ENCODE results near the gene COL5A2.

Gene COL5A2

DNA sequence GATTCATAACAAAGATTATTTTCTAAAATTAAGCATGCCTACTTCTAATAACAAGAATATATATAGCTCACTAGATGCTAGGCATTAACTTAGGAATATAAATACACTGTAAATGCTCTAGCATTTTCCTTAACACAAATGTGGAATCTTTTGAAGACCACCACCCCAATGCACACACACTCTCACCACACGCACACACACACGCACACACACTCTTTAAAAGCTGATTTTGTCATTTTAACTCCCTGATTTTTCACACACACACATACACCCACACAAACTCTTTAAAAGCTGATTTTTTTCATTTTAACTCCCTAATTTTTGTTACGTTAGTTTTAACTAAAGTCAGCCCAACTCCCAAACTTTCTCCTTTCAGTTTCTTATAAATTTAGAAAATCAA, 3.0 kb downstream of the COL5A2 start:
- no peak overlapping the region for H3K9ac ChIP-seq (ENCODE audit: low read length)
- H3K36me3 ChIP-seq (ENCODE audit: control insufficient read depth, insufficient read depth, low read length): no peaks in the 10 kb centered on the region
- H3K27me3 ChIP-seq (ENCODE audit: control insufficient read depth, insufficient read depth, low read length): no peaks in the 10 kb centered on the region
- H3K4me3 ChIP-seq (ENCODE audit: low read length): peak overlapping the region; percentile 3
- H3K27ac ChIP-seq (ENCODE audit: low read depth, low read length): no peak overlapping the region
- H3K4me1 ChIP-seq (ENCODE audit: control insufficient read depth, insufficient read depth, low read length): no peaks in the 10 kb centered on the region

DNA sequence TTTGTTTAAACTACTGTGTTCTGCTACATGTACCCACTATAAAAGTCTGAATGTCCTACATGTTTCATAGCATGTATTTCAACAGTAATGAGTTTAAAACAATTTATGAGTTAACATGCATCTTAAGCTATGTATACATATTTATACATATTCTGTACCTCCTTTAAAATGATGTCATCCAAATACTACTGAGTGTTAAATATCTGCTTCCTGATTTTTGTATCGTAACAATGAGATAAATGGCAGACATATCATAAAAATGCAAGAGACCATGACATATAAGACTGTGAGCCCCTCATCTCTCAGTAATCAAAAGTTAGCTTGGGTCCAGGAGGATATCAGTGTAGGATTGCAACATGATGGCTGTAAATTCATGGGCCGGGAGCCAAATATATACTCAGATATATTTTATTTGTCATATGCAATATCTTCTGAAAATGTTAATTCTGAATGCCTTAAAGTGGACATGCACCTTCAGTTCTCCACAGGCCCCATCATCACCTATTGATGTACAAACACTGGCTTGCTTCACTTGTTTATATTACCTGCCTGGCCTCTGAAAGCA, 3.6 kb downstream of the COL5A2 start:
- Histone ChIP-seq H3K4me3 (ENCODE audit: low read length) (peak overlapping the region; percentile 3), H3K27ac (ENCODE audit: low read depth, low read length) (no peak overlapping the region), H3K9ac (ENCODE audit: low read length) (no peak overlapping the region), H3K36me3 (ENCODE audit: control insufficient read depth, insufficient read depth, low read length) (no peaks in the 10 kb centered on the region), H3K27me3 (ENCODE audit: control insufficient read depth, insufficient read depth, low read length) (no peaks in the 10 kb centered on the region), H3K4me1 (ENCODE audit: control insufficient read depth, insufficient read depth, low read length) (no peaks in the 10 kb centered on the region)

DNA sequence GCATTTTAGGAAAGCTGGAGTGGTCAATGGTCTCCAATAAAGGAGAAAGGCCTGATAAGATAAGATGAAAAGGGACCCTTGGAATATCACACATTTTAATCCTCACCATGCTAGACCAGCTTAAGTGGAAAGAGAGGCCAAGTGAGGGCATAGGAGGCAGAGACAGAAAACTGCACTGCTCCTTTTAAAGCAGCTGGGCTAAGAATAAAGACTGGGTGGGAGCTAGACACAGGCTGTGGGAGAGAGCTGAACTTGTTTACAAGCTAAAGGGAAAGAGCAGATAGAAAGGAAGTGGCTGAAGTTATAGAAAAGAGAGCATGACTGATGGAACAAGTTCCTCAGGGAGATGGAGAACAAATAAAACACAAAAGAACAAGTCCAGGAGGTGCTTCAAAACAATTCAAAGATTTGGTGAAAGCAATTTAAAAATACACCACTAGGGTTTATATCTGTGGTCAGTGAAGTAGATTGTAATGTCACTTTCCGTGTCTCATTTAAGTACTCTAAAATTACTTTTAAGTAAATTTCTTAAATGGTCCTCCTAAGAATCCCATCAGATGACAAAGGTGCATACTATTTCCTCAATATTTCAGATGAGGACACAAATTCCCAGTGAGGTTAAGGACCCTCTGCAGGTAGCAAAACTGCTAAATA, 7.5 kb downstream of the COL5A2 start:
- Histone ChIP-seq H3K4me3 (ENCODE audit: low read length) (no peak overlapping the region), H3K27me3 (ENCODE audit: control insufficient read depth, insufficient read depth, low read length) (no peaks in the 10 kb centered on the region), H3K4me1 (ENCODE audit: control insufficient read depth, insufficient read depth, low read length) (peaks cover 7% of the 10 kb centered on the region), H3K36me3 (ENCODE audit: control insufficient read depth, insufficient read depth, low read length) (no peaks in the 10 kb centered on the region), H3K27ac (ENCODE audit: low read depth, low read length) (no peak overlapping the region), H3K9ac (ENCODE audit: low read length) (no peak overlapping the region)

DNA sequence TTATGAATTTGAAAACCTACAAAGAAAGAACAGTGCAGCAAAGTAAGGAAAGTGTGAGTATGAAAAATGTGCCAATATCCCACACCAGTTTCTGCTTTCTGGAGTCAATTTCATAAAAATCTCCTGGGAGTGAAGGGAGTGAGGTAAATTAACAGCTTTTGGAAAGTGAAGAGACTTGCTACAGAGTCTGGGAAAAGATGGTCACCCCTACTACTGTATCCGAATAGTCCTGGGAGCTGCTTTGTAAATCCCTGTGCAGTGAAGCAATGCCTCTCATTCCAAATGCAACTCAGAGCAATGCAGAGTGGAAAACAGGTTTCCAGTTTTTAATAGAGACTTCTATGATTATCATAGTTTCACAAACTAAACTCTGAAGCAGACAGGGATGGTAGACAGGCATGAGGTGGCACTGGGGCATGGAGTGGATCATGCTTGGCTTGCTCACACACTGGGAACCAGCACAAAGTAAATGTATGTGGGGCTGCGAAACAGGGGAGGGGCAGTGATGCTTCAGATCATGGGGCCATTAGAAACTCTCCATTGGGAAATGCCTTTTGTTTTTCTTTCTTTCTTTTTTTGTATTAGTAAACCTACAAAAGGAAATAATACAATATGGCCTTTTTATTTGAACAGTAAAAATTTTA, 10.6 kb downstream of the COL5A2 start:
- peaks cover 11% of the 10 kb centered on the region for H3K4me1 ChIP-seq (ENCODE audit: control insufficient read depth, insufficient read depth, low read length)
- no peak overlapping the region for H3K9ac ChIP-seq (ENCODE audit: low read length)
- no peak overlapping the region for H3K4me3 ChIP-seq (ENCODE audit: low read length)
- H3K36me3 ChIP-seq (ENCODE audit: control insufficient read depth, insufficient read depth, low read length): no peaks in the 10 kb centered on the region
- no peaks in the 10 kb centered on the region for H3K27me3 ChIP-seq (ENCODE audit: control insufficient read depth, insufficient read depth, low read length)
- H3K27ac ChIP-seq (ENCODE audit: low read depth, low read length): no peak overlapping the region

DNA sequence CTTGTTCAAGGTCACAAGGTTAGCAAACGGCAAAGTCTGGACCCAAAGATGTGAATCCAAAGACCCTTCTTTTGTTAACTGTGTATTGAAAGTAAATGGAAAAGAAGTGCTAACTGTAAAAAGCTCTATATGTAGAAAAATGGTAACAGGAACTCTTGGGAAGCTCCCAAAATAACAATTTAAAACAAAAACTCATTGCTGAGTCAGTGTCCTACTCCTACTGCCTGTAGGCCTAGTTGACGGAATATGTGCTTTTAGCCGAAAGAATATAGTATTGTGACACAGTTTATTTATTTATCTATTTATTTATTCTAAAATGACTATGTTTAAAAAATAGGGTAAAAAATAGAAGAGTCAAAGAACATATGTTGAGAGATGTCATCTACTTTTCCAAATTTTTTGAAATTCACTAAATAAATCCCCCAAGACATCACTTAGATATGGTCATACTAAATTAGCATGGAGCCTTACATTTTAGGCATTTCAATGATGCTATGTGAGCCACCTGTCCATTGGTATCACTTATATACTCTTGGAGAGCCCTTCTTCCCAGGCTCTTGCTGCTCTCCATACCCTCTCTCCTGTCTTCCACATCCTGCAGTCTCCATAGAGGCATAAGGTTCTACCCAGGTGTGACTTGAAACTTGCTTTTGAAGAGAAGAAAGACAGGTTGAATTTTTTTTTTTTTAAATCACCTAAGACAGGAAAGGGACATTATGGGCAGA, 13.7 kb downstream of the COL5A2 start:
- Histone ChIP-seq H3K4me3 (ENCODE audit: low read length) (no peak overlapping the region), H3K27me3 (ENCODE audit: control insufficient read depth, insufficient read depth, low read length) (no peaks in the 10 kb centered on the region), H3K4me1 (ENCODE audit: control insufficient read depth, insufficient read depth, low read length) (peaks cover 21% of the 10 kb centered on the region), H3K36me3 (ENCODE audit: control insufficient read depth, insufficient read depth, low read length) (no peaks in the 10 kb centered on the region), H3K27ac (ENCODE audit: low read depth, low read length) (no peak overlapping the region), H3K9ac (ENCODE audit: low read length) (no peak overlapping the region)

DNA sequence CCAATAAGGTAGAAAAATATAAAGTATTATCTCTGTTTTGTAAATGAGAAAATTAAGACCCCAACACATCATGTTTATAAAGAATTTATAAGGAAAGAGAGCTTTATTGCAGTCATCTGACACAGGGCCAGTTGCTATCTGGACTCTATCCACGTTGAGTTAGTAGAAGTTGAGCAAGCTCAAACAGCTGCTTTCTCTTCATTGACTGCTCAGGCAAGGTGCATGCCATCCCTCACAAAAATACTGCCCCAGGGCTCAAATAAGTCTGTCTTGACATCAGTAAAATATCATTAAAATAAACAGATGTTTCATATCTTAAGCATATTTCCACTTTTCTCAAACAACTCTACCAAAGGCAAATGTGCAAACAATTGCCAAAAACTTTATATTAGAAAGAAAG, 14.8 kb downstream of the COL5A2 start:
- Histone ChIP-seq H3K4me3 (ENCODE audit: low read length) (no peak overlapping the region), H3K27ac (ENCODE audit: low read depth, low read length) (no peak overlapping the region), H3K36me3 (ENCODE audit: control insufficient read depth, insufficient read depth, low read length) (no peaks in the 10 kb centered on the region), H3K9ac (ENCODE audit: low read length) (no peak overlapping the region), H3K4me1 (ENCODE audit: control insufficient read depth, insufficient read depth, low read length) (peaks cover 21% of the 10 kb centered on the region), H3K27me3 (ENCODE audit: control insufficient read depth, insufficient read depth, low read length) (no peaks in the 10 kb centered on the region)

DNA sequence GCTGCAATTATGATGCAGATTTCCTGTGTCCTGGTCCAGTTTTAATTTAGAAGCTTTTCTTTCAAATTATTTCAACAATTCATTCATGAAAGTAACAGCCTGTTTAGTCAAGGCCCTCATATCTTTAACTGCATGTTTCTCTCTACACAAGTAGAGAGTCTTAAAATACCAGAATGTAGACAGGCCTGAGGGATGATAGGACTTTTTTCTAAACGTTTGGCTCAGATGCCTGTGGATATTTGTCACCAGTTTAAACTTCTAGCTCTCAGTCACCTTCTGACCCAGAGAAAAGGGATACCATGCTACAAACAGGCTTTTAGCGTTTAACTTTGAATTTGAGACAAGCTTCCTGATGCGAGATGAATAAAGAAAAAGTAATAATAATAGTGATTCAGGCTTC, 15.7 kb downstream of the COL5A2 start:
- no peaks in the 10 kb centered on the region for H3K27me3 ChIP-seq (ENCODE audit: control insufficient read depth, insufficient read depth, low read length)
- peak overlapping the region; percentile 66 for H3K27ac ChIP-seq (ENCODE audit: low read depth, low read length)
- peaks cover 21% of the 10 kb centered on the region for H3K4me1 ChIP-seq (ENCODE audit: control insufficient read depth, insufficient read depth, low read length)
- no peak overlapping the region for H3K9ac ChIP-seq (ENCODE audit: low read length)
- no peaks in the 10 kb centered on the region for H3K36me3 ChIP-seq (ENCODE audit: control insufficient read depth, insufficient read depth, low read length)
- peak overlapping the region; percentile 15 for H3K4me3 ChIP-seq (ENCODE audit: low read length)

DNA sequence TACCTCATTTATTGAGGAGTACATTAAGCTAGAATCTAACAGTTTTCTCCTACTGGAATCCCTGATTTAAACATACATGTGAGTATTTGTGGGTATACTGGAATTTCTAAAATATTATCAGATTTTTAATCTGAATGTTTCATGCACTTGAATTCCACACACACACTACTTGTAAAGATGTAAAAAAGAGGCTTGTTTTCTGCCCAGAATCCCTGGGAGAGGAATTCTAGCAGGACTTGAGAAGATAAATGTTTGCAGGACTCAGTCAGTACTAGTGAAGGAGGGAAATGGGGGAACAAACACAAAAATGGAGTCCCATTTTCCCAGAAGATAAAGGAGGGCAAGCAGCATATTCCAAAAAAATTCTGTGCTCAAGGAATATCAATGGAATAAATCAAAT, 17.0 kb downstream of the COL5A2 start:
- Histone ChIP-seq H3K27me3 (ENCODE audit: control insufficient read depth, insufficient read depth, low read length) (no peaks in the 10 kb centered on the region), H3K27ac (ENCODE audit: low read depth, low read length) (no peak overlapping the region), H3K4me1 (ENCODE audit: control insufficient read depth, insufficient read depth, low read length) (peaks cover 19% of the 10 kb centered on the region)

DNA sequence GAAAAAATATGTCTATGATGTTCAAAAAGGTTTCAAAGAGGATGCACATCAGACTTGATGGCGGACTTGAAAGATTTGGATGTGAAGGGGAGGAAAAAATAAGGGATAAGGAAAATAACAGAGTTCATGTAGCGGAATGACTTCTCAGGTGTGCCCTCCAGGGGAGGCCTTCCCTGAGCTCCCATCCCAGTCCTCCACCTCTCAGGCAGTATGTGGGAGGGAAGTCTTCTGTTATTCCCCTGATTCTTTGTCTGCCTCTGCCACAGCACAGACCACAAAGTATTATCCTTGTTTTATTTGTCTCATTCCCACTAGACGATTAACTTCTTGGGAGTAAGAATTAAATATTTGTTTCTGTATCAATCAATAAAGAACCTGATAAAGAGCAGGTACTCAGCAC, 17.7 kb downstream of the COL5A2 start:
- H3K27ac ChIP-seq (ENCODE audit: low read depth, low read length): no peak overlapping the region
- H3K4me3 ChIP-seq (ENCODE audit: low read length): no peak overlapping the region
- H3K9ac ChIP-seq (ENCODE audit: low read length): no peak overlapping the region
- H3K27me3 ChIP-seq (ENCODE audit: control insufficient read depth, insufficient read depth, low read length): no peaks in the 10 kb centered on the region
- H3K36me3 ChIP-seq (ENCODE audit: control insufficient read depth, insufficient read depth, low read length): no peaks in the 10 kb centered on the region
- peaks cover 17% of the 10 kb centered on the region for H3K4me1 ChIP-seq (ENCODE audit: control insufficient read depth, insufficient read depth, low read length)

More for the DNA sequence above, 17.0 kb downstream of the COL5A2 start:
- H3K4me3 ChIP-seq (ENCODE audit: low read length): no peak overlapping the region
- no peaks in the 10 kb centered on the region for H3K36me3 ChIP-seq (ENCODE audit: control insufficient read depth, insufficient read depth, low read length)
- H3K9ac ChIP-seq (ENCODE audit: low read length): no peak overlapping the region

DNA sequence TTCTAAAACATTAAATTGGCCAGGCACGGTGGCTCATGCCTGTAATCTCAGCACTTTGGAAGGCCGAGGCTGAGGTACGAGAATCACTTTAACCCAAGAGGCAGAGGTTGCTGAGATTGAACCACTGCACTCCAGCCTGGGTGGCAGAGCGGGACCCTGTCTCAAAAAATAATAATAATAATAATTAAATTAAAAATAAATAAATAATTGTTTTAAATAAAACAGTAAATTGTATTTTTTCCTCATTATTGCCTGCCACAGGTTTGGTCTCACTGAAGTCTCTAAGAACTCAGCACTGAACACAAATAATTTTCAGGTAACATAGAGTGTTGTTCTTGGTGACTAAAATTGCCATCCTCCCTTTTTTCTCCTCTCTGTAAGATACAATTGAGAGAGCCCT, 19.8 kb downstream of the COL5A2 start:
- Histone ChIP-seq H3K27me3 (ENCODE audit: control insufficient read depth, insufficient read depth, low read length) (no peaks in the 10 kb centered on the region), H3K4me1 (ENCODE audit: control insufficient read depth, insufficient read depth, low read length) (peaks cover 20% of the 10 kb centered on the region), H3K4me3 (ENCODE audit: low read length) (no peak overlapping the region), H3K9ac (ENCODE audit: low read length) (no peak overlapping the region), H3K27ac (ENCODE audit: low read depth, low read length) (no peak overlapping the region), H3K36me3 (ENCODE audit: control insufficient read depth, insufficient read depth, low read length) (no peaks in the 10 kb centered on the region)

DNA sequence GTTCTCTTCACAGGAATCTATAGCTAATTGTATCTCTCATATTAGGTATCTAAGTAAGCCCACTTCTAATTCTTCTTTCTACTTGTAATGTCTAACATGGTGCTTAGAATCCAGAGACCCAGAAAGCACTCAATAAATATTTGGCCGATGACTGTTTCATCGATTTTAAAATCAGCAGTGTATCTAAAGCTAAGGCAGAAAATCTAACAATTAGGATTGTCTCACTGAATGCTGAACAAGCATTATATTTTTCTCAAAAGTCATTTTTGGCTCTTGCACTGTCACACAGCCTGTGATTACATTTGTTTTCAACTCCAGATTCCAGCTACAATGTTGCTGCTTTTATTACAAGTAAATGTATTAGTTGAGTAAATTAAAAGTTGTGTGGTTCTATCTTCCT, 20.3 kb downstream of the COL5A2 start:
- H3K4me3 ChIP-seq (ENCODE audit: low read length): no peak overlapping the region
- no peaks in the 10 kb centered on the region for H3K27me3 ChIP-seq (ENCODE audit: control insufficient read depth, insufficient read depth, low read length)
- H3K4me1 ChIP-seq (ENCODE audit: control insufficient read depth, insufficient read depth, low read length): peaks cover 20% of the 10 kb centered on the region
- no peaks in the 10 kb centered on the region for H3K36me3 ChIP-seq (ENCODE audit: control insufficient read depth, insufficient read depth, low read length)
- no peak overlapping the region for H3K9ac ChIP-seq (ENCODE audit: low read length)
- no peak overlapping the region for H3K27ac ChIP-seq (ENCODE audit: low read depth, low read length)

DNA sequence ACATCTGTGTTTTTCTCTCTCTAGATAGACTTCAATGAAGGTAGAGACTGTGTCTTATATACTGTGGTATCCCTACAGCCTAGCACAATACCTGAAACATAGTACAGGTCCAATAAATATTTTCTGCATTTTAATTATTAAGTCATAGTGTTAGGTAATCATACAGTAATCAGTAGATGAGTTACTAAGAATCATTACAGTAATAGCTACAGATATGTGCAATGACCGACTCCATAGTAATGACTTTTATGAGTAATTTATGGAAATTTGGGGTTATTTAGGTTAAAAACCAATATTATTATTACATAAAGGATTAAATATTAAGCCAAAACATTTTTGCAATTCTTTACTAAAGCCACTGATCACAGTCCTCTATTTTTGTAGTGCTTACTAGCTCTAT, 21.6 kb downstream of the COL5A2 start:
- Histone ChIP-seq H3K9ac (ENCODE audit: low read length) (no peak overlapping the region), H3K36me3 (ENCODE audit: control insufficient read depth, insufficient read depth, low read length) (no peaks in the 10 kb centered on the region), H3K4me1 (ENCODE audit: control insufficient read depth, insufficient read depth, low read length) (peaks cover 18% of the 10 kb centered on the region)

More for the DNA sequence above, 21.6 kb downstream of the COL5A2 start:
- no peak overlapping the region for H3K27ac ChIP-seq (ENCODE audit: low read depth, low read length)
- H3K4me3 ChIP-seq (ENCODE audit: low read length): no peak overlapping the region
- no peaks in the 10 kb centered on the region for H3K27me3 ChIP-seq (ENCODE audit: control insufficient read depth, insufficient read depth, low read length)
